BLaER1 (cell line): ENCODE data around the gene UBAC2.

Experiments used
- H3K27ac ChIP-seq: shearing (Covaris generic); formaldehyde crosslinking; 2 replicates; pipeline ENCODE4 v1.8.1; 2022
- H3K27me3 ChIP-seq: shearing (Covaris generic); formaldehyde crosslinking; 2 replicates; pipeline ENCODE4 v1.8.1; 2022
- H3K36me3 ChIP-seq: shearing (Covaris generic); formaldehyde crosslinking; 2 replicates; pipeline ENCODE4 v1.8.1; 2022
- H3K4me1 ChIP-seq: shearing (Covaris generic); formaldehyde crosslinking; 2 replicates; pipeline ENCODE4 v1.8.1; 2022
- H3K4me2 ChIP-seq: shearing (Covaris generic); formaldehyde crosslinking; 2 replicates; pipeline ENCODE4 v1.8.1; 2022
- H3K4me3 ChIP-seq: shearing (Covaris generic); formaldehyde crosslinking; 2 replicates; pipeline ENCODE4 v1.8.1; 2022
- H3K9ac ChIP-seq: shearing (Covaris generic); formaldehyde crosslinking; 2 replicates; pipeline ENCODE4 v1.8.1; 2022
- H3K9me3 ChIP-seq: shearing (Covaris generic); formaldehyde crosslinking; 2 replicates; pipeline ENCODE4 v1.8.1; 2022
- H4K20me1 ChIP-seq: shearing (Covaris generic); formaldehyde crosslinking; 2 replicates; pipeline ENCODE4 v1.8.1; 2022
- Cebpa-rat ChIP-seq: shearing (Covaris generic); IDR thresholded peaks from 2 replicates; pipeline ENCODE4 v1.8.1; 2022

The UBAC2 gene

GRCh38 chr13:99361197-99361596, 160.5 kb downstream of the UBAC2 start:
- Histone ChIP-seq H3K27ac (no peak overlapping the region), H4K20me1 (peaks cover 43% of the 10 kb centered on the region), H3K9me3 (no peaks in the 10 kb centered on the region), H3K4me3 (no peak overlapping the region), H3K4me1 (peaks cover 18% of the 10 kb centered on the region), H3K9ac (no peak overlapping the region), H3K36me3 (peaks cover 64% of the 10 kb centered on the region), H3K4me2 (no peak overlapping the region), H3K27me3 (no peaks in the 10 kb centered on the region)
- no peak for TF ChIP-seq Cebpa-rat

- H3K9ac ChIP-seq, result no peak overlapping the region
- TF ChIP-seq Cebpa-rat, result no peak
These were observed 161.7 kb downstream of the UBAC2 start for GRCh38 chr13:99362362-99362761.

GRCh38 chr13:99363391-99363790, 162.7 kb downstream of the UBAC2 start:
- Histone ChIP-seq H3K4me2 (no peak overlapping the region), H4K20me1 (peaks cover 37% of the 10 kb centered on the region), H3K4me1 (peaks cover 10% of the 10 kb centered on the region), H3K9ac (no peak overlapping the region), H3K9me3 (no peaks in the 10 kb centered on the region), H3K36me3 (peaks cover 69% of the 10 kb centered on the region), H3K4me3 (no peak overlapping the region), H3K27ac (no peak overlapping the region), H3K27me3 (no peaks in the 10 kb centered on the region)
- no peak for TF ChIP-seq Cebpa-rat

More at GRCh38 chr13:99362362-99362761, 161.7 kb downstream of the UBAC2 start:
- Histone ChIP-seq H3K9me3 (no peaks in the 10 kb centered on the region), H3K27me3 (no peaks in the 10 kb centered on the region), H3K4me2 (no peak overlapping the region), H3K4me1 (peaks cover 10% of the 10 kb centered on the region), H4K20me1 (peaks cover 43% of the 10 kb centered on the region), H3K27ac (no peak overlapping the region), H3K4me3 (no peak overlapping the region), H3K36me3 (peaks cover 67% of the 10 kb centered on the region)

GRCh38 chr13:99363949-99364348, 163.3 kb downstream of the UBAC2 start:
- no peak overlapping the region for H3K4me3 ChIP-seq
- H3K27ac ChIP-seq, result no peak overlapping the region
- peaks cover 36% of the 10 kb centered on the region for H4K20me1 ChIP-seq
- no peak overlapping the region for H3K4me2 ChIP-seq
- H3K9ac ChIP-seq, result no peak overlapping the region
- H3K9me3 ChIP-seq, result no peaks in the 10 kb centered on the region
- H3K36me3 ChIP-seq, result peaks cover 69% of the 10 kb centered on the region
- TF ChIP-seq Cebpa-rat, result no peak
- peaks cover 10% of the 10 kb centered on the region for H3K4me1 ChIP-seq
- H3K27me3 ChIP-seq, result no peaks in the 10 kb centered on the region

- peak overlapping the region; percentile 23; the same call in 1 of the 2 replicates for H3K4me2 ChIP-seq
- no peak overlapping the region for H3K4me3 ChIP-seq
- no peak overlapping the region for H3K27ac ChIP-seq
- H3K27me3 ChIP-seq, result no peaks in the 10 kb centered on the region
- no peak for TF ChIP-seq Cebpa-rat
- H4K20me1 ChIP-seq, result peaks cover 27% of the 10 kb centered on the region
- H3K36me3 ChIP-seq, result peaks cover 69% of the 10 kb centered on the region
- H3K9ac ChIP-seq, result no peak overlapping the region
- no peaks in the 10 kb centered on the region for H3K9me3 ChIP-seq
- peaks cover 10% of the 10 kb centered on the region for H3K4me1 ChIP-seq
These were observed 165.7 kb downstream of the UBAC2 start for GRCh38 chr13:99366075-99366987.

- Histone ChIP-seq H3K36me3 (peaks cover 69% of the 10 kb centered on the region), H3K4me1 (peaks cover 10% of the 10 kb centered on the region), H3K4me3 (no peak overlapping the region), H4K20me1 (peaks cover 27% of the 10 kb centered on the region), H3K27me3 (no peaks in the 10 kb centered on the region), H3K27ac (no peak overlapping the region), H3K9ac (no peak overlapping the region), H3K4me2 (no peak overlapping the region), H3K9me3 (no peaks in the 10 kb centered on the region)
- TF ChIP-seq Cebpa-rat, result no peak
These were observed 166.5 kb downstream of the UBAC2 start for GRCh38 chr13:99367106-99367616.

GRCh38 chr13:99367663-99368448, 167.2 kb downstream of the UBAC2 start:
- TF ChIP-seq Cebpa-rat, result no peak
- no peak overlapping the region for H3K4me3 ChIP-seq

GRCh38 chr13:99370481-99371275, 170.0 kb downstream of the UBAC2 start:
- Histone ChIP-seq H3K4me2 (no peak overlapping the region), H3K4me1 (peaks cover 34% of the 10 kb centered on the region), H4K20me1 (peaks cover 34% of the 10 kb centered on the region; the same call in 1 of the 2 replicates), H3K36me3 (peaks cover 71% of the 10 kb centered on the region), H3K9ac (no peak overlapping the region), H3K27ac (no peak overlapping the region), H3K27me3 (no peaks in the 10 kb centered on the region), H3K9me3 (no peaks in the 10 kb centered on the region), H3K4me3 (no peak overlapping the region)
- TF ChIP-seq Cebpa-rat, result no peak

More at GRCh38 chr13:99367663-99368448, 167.2 kb downstream of the UBAC2 start:
- H3K36me3 ChIP-seq, result peaks cover 72% of the 10 kb centered on the region
- peaks cover 27% of the 10 kb centered on the region for H4K20me1 ChIP-seq
- no peak overlapping the region for H3K27ac ChIP-seq
- H3K4me1 ChIP-seq, result peaks cover 10% of the 10 kb centered on the region
- H3K9me3 ChIP-seq, result no peaks in the 10 kb centered on the region
- H3K4me2 ChIP-seq, result no peak overlapping the region
- H3K9ac ChIP-seq, result no peak overlapping the region
- H3K27me3 ChIP-seq, result no peaks in the 10 kb centered on the region

- H3K27ac ChIP-seq, result no peak overlapping the region
- peaks cover 38% of the 10 kb centered on the region for H3K4me1 ChIP-seq
- peaks cover 28% of the 10 kb centered on the region; the same call in 1 of the 2 replicates for H4K20me1 ChIP-seq
- no peak for TF ChIP-seq Cebpa-rat
- H3K36me3 ChIP-seq, result peaks cover 70% of the 10 kb centered on the region
- no peak overlapping the region for H3K9ac ChIP-seq
- no peaks in the 10 kb centered on the region for H3K9me3 ChIP-seq
- H3K4me2 ChIP-seq, result no peak overlapping the region
- no peaks in the 10 kb centered on the region for H3K27me3 ChIP-seq
- H3K4me3 ChIP-seq, result no peak overlapping the region
These were observed 171.3 kb downstream of the UBAC2 start for GRCh38 chr13:99371956-99372355.
